ENCODE data around the gene RBSN. TPM values are rescaled to one million over a fixed set of nuclear protein-coding genes. Genes with fewer than 3 reads are reported as not detected.

The RBSN gene
- total RNA-seq, 2 donors from 2014 or later: 14.2 to 14.5 TPM

DNA sequence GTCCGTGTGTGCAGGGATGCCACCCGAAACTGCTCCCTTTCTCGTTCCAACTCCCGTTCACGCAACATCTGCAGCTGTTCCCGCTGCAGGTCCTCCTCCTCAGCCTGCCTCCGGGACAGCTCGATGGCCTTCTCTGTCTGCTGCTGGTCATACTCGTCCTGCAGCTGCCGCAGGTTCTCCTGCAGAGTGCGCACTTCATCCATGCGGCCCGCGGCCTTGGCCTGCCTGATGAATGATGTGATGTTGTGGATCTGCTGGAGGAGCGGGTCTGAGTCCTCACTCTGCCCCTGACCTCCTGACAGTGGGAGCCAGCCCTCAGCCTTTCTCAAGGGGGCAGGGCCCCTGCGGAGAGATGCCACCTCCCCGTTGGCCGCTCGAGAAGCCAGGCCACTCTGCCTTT lies 24.4 kb downstream of the RBSN start:
- H3K9me3 Mint-ChIP-seq: no peaks in the 10 kb centered on the region
- no peak for ATAC-seq
- H3K36me3 Mint-ChIP-seq: peaks cover 0 to 11% of the 10 kb centered on the region in 2 donors
- H3K27ac Mint-ChIP-seq: no peak overlapping the region
- no peak for DNase-seq (ENCODE audit: low spot score in 2 of 2)

- peak overlapping the region in 1 of 2 donors; percentile 15 for H3K27ac Mint-ChIP-seq
- H3K36me3 Mint-ChIP-seq: peaks cover 0 to 11% of the 10 kb centered on the region in 2 donors
- H3K9me3 Mint-ChIP-seq: no peaks in the 10 kb centered on the region
- no peak for DNase-seq (ENCODE audit: low spot score in 2 of 2)
- ATAC-seq: no peak
Observed at GRCh38 chr3:15071699-15072098, 27.2 kb downstream of the RBSN start.

DNA sequence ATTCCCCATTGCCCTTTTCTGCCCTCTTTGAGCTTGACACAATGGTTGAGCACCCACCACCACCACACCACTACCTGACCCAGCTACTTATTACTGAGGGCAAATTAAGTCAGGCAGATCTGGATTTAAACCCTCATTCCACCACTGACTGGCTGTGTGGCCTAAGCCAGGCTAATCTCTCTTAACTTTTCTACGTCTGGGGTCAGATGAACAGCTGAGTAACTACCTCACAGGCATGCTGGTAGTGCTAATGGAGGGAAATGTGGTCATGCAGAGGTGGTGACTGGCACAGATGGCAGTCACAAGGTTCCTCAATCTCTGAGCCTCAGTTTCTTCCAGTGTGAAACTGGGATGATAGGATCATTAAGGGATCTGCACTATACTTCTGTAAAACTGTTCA lies 29.5 kb downstream of the RBSN start:
- Mint-ChIP-seq H3K36me3 (peaks cover 10 to 16% of the 10 kb centered on the region in 2 donors), H3K27ac (peak overlapping the region; percentile 6 to 16), H3K9me3 (no peaks in the 10 kb centered on the region)
- ATAC-seq (no peak), DNase-seq (ENCODE audit: low spot score in 2 of 2) (no peak)

DNA sequence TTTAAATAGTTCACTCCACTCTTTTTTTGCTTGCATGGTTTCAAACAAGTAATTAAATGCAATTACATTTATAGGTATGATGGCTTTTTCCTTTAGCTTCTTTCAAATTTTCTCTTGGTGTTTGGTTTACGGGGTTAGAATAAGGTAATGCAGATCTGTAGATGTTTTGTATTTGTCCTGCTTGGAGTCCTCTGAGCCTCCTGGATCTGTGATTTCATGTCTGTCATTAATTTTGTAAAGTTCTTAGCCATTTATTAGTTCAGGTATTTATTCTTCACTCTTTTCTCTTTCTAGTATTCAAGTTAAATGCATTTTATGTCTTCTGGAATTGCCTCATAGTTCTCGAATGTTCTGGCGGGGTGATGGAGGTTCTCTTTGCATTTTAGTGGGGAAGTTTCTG lies 32.5 kb downstream of the RBSN start:
- Mint-ChIP-seq H3K9me3 (no peaks in the 10 kb centered on the region), H3K27ac (peak overlapping the region; percentile 1 to 22), H3K36me3 (peaks cover 12 to 25% of the 10 kb centered on the region in 2 donors)
- ATAC-seq (no peak), DNase-seq (ENCODE audit: low spot score in 2 of 2) (no peak)

DNA sequence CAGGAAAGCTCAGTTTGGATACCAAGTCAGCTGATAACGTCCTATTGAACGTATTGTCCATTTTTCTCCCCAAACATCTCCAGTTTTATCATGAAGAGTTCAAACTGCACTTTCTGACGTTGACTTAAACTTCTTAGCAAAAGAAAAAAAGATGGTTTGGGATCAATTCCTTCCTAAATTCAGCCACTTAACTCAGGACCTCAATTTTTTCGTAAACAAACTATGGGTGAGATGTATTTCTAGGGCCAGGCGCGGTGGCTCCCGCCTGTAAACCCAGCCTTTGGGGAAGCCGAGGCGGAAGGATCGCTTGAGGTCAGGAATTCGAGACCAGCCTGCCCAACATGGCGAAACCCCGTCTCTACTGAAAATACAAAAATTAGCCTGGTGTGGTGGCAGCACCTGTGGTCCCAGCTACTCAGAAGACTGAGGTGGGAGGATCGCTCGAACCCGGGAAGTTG lies 33.4 kb downstream of the RBSN start:
- Mint-ChIP-seq H3K27ac (peak overlapping the region; percentile 86 to 95), H3K9me3 (no peaks in the 10 kb centered on the region)

DNA sequence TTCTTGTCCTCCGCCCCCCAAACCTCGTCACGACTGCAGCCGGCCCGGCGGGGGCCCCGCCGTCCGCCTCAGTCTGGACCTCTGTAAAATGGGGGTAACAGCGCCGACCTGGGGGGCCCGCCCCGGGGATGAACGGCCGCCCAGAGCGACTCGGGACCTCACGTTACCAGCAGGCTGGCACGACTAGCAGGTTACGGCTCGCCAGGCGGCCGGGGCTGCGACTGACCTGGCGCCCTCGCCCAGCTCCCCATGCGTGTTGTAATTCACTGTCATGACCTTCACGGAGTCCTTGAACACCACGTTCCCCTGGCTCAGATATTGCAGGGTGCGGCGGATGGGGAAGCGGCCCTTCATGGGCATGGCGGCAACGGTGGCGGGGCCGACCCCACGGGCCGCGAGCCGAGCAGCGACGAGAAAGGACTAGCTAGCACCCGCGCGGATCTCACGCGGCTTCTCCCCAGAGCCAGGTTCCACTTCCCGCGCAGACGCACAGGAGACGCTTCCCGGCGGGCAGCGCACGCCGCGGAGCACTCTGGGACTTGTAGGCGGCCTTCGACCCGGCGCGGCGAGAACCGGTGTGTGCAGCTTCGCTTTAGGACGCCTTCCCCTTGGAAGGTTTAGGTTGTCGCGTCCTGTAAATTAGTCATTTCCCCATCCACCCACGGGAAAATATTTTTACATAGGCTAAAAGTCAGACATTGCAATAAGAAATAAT lies 34.0 kb downstream of the RBSN start, which contains the start of gene MRPS25:
Gene MRPS25 (minus strand): TSS at position 481 of the 715 bp plus-strand sequence. CDS start 121 bp downstream, at position 360.
- DNase-seq (ENCODE audit: low spot score in 2 of 2): peak; percentile 87 to 90
- ATAC-seq: peak; percentile 98 to 99
- H3K9me3 Mint-ChIP-seq: no peaks in the 10 kb centered on the region
- H3K36me3 Mint-ChIP-seq: peaks cover 13 to 25% of the 10 kb centered on the region in 2 donors
- H3K27ac Mint-ChIP-seq: peak within 1 kb of the TSS; percentile 95 to 99

More for the DNA sequence above, 33.4 kb downstream of the RBSN start:
- DNase-seq (ENCODE audit: low spot score in 2 of 2) (no peak), ATAC-seq (no peak)
- peaks cover 12 to 25% of the 10 kb centered on the region in 2 donors for H3K36me3 Mint-ChIP-seq

GRCh38 chr3:15064299-15064834 lies 34.6 kb downstream of the RBSN start:
- H3K27ac Mint-ChIP-seq: peak overlapping the region; percentile 95 to 99
- H3K36me3 Mint-ChIP-seq: peaks cover 20 to 25% of the 10 kb centered on the region in 2 donors
- DNase-seq (ENCODE audit: low spot score in 2 of 2) (peak in 1 of 2 donors; percentile 22), ATAC-seq (peak in 1 of 2 donors; percentile 14)
- H3K9me3 Mint-ChIP-seq: no peaks in the 10 kb centered on the region

DNA sequence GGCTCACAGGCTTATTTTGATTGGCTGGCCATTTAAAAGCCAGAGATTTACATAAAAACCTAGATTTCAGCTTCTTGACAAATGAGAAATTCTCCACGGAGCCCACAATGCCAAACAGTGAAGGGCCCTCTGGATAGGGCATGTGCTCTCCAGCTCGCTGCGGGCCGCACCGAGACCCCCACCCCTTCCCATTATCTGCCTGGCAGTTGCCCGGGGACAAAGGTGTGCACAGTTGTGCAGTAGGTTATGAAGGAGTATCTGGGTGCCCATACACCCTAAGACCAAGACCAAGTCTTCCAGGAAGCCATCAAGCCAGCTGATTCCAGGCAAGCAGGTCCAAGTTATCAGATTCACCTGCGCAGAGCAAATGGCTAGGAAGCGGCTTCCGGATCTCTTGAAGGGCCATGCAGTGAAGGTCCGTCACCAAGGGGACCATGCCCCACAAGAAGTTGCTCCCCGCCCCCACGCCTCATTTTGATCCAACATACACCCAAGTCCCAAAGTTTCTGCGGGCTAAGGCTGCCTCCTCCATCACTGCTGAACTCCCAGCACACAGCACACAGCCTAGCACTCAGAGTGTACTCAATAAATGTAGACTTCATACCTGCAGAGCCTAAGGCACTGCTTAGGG lies 35.2 kb downstream of the RBSN start:
- Mint-ChIP-seq H3K9me3 (no peaks in the 10 kb centered on the region), H3K27ac (peak overlapping the region; percentile 95 to 99), H3K36me3 (peaks cover 23 to 25% of the 10 kb centered on the region in 2 donors)
- DNase-seq (ENCODE audit: low spot score in 2 of 2) (no peak), ATAC-seq (no peak)

GRCh38 chr3:15063238-15063637 lies 35.7 kb downstream of the RBSN start:
- H3K9me3 Mint-ChIP-seq: no peaks in the 10 kb centered on the region
- ATAC-seq (no peak), DNase-seq (ENCODE audit: low spot score in 2 of 2) (no peak)
- peak overlapping the region; percentile 95 to 99 for H3K27ac Mint-ChIP-seq
- peaks cover 29 to 30% of the 10 kb centered on the region in 2 donors for H3K36me3 Mint-ChIP-seq

GRCh38 chr3:15060029-15060428 lies 38.9 kb downstream of the RBSN start:
- DNase-seq (ENCODE audit: low spot score in 2 of 2) (no peak), ATAC-seq (no peak)
- Mint-ChIP-seq H3K36me3 (peaks cover 30 to 52% of the 10 kb centered on the region in 2 donors), H3K9me3 (peaks cover 0 to 8% of the 10 kb centered on the region in 2 donors), H3K27ac (no peak overlapping the region)

DNA sequence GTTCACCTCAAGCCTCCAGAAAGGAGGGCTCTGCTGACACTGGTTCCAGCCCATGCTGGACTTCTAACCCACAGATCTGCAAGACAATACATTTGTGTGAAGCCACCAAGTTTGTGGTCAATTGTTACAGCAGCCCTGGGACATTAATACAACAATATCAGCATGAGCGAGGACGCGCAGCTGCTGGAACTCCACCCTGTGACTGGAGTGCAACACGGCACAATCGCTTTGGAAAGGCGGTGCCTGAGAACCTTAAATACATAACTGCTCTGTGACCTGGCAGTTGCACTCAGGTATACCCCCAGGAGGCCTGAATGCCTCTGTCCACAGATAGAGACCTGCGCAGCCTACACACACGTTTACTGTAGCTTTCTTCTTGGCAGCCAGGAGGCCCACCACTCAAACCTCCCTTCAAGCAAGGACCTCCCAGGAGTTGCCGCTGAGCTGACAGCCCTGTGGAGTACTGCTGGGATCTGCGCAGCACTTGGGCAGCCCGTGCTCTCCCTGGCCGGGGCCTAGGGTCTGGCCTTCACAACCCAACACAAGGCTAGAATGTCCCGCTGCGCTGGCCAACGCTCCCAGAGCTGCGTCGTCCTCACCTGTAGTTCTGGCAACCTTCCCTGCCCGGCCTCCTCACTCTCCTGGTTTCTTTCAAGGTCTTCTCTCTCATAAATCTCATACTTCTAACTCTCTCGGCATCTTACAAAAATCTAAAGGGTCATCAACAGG lies 42.1 kb downstream of the RBSN start:
- DNase-seq (ENCODE audit: low spot score in 2 of 2) (no peak), ATAC-seq (no peak)
- Mint-ChIP-seq H3K27ac (peak overlapping the region in 1 of 2 donors; percentile 2), H3K36me3 (peaks cover 10 to 62% of the 10 kb centered on the region in 2 donors), H3K9me3 (peaks cover 0 to 12% of the 10 kb centered on the region in 2 donors)

GRCh38 chr3:15055019-15055557 lies 43.9 kb downstream of the RBSN start:
- Mint-ChIP-seq H3K36me3 (peaks cover 10 to 69% of the 10 kb centered on the region in 2 donors), H3K9me3 (peaks cover 0 to 12% of the 10 kb centered on the region in 2 donors), H3K27ac (peak overlapping the region; percentile 58 to 71)
- DNase-seq (ENCODE audit: low spot score in 2 of 2) (peak; percentile 58 to 59), ATAC-seq (peak; percentile 84 to 92)

DNA sequence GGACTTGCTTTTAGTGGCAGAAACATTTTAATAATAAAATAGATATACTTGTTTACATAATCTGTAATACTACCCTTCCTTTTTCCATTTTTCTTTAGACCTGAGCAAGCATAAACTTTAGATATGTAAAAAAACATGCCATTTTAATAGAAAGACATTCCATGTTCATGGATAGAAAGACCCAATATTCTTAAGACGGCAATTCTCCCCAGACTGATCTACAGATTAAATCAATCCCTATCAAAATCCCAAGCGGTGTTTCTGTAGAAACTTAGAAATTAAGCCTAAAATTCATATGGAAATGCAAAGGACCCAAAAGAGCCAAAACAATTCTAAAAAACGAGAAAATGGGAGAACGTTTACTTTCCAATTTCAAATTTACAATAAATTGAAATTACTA lies 45.4 kb downstream of the RBSN start:
- peak overlapping the region in 1 of 2 donors; percentile 73 for H3K27ac Mint-ChIP-seq
- H3K9me3 Mint-ChIP-seq: peaks cover 0 to 12% of the 10 kb centered on the region in 2 donors
- no peak for ATAC-seq
- peaks cover 8 to 56% of the 10 kb centered on the region in 2 donors for H3K36me3 Mint-ChIP-seq
- DNase-seq (ENCODE audit: low spot score in 2 of 2): no peak

GRCh38 chr3:15052335-15053242 lies 46.4 kb downstream of the RBSN start:
- Mint-ChIP-seq H3K36me3 (peaks cover 5 to 47% of the 10 kb centered on the region in 2 donors), H3K27ac (peak overlapping the region in 1 of 2 donors; percentile 73), H3K9me3 (peaks cover 0 to 12% of the 10 kb centered on the region in 2 donors)
- no peak for ATAC-seq
- DNase-seq (ENCODE audit: low spot score in 2 of 2): no peak

DNA sequence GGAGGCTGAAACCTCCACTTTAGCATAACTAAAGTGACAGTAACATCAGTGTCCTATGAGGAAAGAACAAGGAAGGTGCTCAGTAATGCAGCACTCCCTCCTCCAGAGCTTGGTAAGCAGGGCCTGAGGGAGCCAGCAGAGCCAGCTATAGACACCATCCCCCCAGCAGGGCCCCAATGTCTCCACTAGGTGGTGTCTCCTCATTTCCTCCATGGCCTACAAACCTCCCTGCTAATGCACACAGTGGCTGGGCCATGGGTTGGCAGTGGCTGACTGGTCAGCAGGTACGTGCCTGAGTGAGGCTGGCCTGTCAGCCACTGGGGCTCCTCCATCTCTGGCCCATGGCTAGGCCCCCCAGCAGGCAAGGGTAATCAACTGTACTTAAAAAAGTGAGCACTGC lies 47.4 kb downstream of the RBSN start:
- peaks cover 0 to 45% of the 10 kb centered on the region in 2 donors for H3K36me3 Mint-ChIP-seq

More for the DNA sequence above, 47.4 kb downstream of the RBSN start:
- Mint-ChIP-seq H3K9me3 (peaks cover 0 to 7% of the 10 kb centered on the region in 2 donors), H3K27ac (peak overlapping the region; percentile 70 to 76)
- peak in 1 of 2 donors; percentile 53 for DNase-seq (ENCODE audit: low spot score in 2 of 2)
- ATAC-seq: peak; percentile 61 to 75

Measured in activated naive CD4-positive, alpha-beta T cell treated with anti-CD3 and anti-CD28 coated beads, Interleukin-2, amount 50 U/mL, for 72 hours (primary cell).